Stimulated activated naive CD4-positive, alpha-beta T cell treated with Interleukin-2 at 50 U/mL for 16 hours (primary cell): Measurements from ENCODE around the gene ATN1.

ENCODE experiments used
- DNase-seq: peaks from one replicate; lab custom pipeline; 2025; lab: John Stamatoyannopoulos, UW

The ATN1 gene

DNA sequence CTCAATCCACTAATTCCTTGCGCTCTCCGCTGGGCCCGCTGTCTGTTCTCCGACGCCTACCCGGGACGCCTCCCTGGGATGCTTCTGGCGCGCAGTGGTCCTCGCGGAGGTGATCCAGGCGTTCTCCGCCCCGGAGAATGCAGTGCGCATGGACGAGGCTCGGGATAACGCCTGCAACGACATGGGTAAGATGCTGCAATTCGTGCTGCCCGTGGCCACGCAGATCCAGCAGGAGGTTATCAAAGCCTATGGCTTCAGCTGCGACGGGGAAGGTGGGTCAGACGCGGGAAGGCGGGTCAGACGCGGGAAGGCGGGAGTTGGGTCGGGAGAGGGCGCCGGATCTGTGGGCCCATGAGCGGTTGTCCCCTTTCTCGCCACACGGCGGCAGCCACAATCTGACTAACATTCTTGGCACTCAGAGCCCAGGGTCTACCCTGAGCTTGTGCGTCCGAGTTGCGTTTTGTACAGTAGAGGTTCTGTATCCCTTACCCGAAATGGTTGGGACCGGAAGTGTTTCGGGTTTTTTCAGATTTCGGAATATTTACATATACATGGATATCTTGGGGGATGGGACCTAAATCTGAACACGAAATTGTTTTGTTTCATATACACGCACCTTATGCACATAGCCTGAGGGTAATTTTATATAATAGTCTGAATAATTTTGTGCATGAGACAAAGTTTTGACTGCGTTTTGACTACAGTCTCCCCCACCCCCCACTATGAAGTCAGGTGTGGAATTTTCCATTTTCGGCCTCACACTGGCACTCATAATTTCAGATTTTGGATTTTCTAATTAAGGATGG, 16.8 kb downstream of the ATN1 start:
- peak; percentile 85 for DNase-seq

DNA sequence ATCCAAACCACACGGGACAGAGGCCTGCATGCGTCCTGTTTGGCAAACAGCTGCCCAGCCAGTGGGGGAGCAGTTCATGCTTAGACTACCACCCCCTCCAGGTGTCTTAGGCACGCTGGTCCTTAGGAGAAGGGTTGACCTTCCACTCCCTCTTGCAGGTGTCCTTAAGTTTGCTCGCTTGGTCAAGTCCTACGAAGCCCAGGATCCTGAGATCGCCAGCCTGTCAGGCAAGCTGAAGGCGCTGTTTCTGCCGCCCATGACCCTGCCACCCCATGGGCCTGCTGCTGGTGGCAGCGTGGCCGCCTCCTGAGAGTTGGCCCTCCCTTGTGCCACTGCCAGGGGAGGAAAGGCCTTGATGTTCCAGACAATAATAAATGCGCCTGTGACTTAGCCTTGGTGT, 17.9 kb downstream of the ATN1 start:
- no peak for DNase-seq

DNA sequence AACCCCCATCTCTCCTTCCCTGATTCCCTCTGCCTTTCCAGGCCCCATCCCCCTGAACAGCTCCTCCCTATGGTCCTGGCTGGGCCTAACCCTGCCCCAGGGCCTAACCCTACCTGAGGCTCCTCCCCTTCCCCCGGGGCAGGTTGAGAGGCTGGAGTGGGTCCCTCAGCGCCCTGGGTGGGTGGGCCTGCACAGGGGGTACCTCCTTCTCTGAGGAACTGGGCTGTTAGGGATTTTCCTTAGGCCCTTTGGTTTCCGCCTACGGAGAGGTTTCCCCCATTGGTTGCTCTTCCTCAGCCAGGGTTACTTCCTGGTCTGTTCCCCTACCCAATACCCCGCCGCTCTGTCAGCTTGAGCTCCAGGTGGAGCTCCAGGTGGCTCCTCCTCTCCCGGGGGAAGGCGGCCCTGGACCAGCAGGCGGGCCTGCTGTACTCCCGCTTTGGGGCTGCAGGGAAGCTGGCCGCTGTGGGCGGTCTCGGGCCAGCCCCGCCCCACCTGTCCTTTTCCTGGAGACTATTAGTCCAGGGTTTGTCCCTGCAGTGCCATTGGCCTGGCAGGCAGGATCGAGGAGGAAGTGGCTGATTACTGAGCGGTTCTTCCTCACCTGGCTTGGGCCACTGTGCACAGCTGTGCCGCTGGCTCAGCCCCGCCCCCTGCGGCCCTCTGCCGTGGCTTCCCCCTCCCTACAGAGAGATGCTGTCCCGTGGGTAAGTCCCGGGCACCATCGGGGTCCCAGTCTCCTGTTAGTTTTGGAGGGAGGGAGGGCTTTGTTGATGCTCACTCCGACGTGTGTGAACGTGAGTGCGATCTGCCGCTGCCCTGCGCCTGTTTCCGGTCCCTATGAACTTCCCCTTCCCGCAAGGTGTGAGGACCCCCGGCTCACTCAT, 18.5 kb downstream of the ATN1 start:
- peak; percentile 51 for DNase-seq

DNA sequence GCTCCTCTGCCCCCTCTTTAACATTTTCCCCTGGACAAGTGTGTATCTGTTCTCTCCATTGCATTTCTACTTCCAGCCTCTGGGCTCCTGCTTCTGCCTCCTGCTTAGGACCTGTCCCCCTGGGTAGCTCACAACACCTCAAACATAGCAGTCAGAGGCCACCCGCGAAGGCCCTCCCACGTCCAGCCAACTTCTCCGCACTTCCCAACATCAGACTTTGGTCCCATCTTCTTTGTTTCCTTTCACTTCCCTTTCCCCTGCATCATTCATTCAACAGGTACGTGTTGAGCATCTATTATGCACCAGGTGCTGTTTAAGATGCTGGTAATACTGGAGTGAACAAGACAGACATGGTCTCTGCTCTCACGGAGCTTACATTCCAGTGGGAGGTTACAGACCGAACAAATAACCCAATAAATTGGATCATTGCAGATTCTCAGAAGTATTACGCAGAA, 19.2 kb downstream of the ATN1 start:
- no peak for DNase-seq

DNA sequence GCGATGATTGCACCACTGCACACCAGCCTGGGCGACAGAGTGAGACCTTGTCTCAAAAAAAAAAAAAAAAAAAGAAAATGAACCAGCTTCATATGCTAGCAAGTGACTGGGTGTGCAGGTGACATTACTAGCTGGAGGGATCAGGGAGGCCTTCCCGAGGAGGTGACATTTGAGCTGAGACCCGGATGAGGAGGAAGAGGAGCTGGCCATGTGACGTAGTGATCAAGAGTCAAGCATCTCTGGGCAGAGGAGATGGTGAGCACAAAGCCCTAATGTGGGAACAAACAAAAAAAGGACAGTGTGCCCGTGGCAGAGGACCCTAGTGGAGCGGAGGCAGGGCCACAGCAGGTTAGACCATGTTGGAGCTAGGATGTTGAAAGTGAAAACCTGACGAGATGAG, 19.9 kb downstream of the ATN1 start:
- no peak for DNase-seq

DNA sequence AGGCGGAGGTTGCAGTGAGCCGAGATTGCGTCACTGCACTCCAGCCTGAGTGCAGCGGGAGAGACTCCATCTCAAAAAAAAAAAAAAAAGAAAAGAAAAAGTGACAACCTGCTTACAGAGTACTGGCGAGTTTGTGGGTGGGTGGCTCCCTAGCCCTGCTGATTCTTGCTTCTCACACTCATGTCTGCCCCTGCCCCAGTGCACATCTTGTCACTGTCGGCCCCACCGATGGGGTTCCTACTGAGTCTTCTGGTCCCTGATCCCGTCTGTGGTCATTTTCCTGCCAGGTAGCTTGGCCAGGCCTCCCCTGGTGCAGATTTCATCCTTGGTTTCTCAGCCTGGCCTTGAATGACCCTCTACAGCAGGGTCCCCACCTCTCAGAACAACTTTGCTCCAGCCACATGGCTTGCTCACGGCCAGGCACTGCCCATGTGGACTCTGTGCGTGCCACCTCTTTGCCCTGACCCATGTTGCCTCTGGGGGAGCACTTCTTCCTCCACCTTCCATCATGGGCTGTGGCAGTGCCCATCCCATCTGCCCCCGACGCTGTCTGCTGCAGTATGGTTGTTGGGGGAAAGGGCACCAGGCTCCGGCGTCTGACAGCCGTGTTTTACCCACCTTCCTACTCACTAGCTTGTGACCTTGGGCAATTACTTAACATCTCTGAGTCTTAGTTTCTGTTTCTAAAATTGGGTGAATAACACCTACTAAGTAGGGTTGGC, 21.3 kb downstream of the ATN1 start:
- DNase-seq: peak; percentile 24

DNA sequence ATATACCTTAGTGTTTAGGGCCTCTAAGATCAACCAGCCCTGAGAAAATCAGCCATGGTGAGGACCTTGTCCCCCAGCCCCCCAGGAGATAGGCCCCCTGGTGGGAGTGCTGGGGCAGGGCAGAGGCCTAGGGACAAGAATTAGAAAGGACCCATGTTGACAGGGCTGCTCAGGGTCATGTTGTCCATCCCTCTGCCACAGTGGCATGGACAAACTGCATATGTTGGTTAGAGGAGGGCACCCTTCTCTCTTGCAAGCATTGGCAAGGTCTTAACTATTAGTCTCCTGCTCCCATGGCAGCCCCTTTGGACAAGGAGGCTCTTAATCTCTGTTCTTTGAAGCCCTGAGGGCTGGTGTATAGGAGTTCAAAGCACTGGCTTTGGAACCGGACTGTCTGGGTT, 22.6 kb downstream of the ATN1 start:
- DNase-seq: peak; percentile 36

DNA sequence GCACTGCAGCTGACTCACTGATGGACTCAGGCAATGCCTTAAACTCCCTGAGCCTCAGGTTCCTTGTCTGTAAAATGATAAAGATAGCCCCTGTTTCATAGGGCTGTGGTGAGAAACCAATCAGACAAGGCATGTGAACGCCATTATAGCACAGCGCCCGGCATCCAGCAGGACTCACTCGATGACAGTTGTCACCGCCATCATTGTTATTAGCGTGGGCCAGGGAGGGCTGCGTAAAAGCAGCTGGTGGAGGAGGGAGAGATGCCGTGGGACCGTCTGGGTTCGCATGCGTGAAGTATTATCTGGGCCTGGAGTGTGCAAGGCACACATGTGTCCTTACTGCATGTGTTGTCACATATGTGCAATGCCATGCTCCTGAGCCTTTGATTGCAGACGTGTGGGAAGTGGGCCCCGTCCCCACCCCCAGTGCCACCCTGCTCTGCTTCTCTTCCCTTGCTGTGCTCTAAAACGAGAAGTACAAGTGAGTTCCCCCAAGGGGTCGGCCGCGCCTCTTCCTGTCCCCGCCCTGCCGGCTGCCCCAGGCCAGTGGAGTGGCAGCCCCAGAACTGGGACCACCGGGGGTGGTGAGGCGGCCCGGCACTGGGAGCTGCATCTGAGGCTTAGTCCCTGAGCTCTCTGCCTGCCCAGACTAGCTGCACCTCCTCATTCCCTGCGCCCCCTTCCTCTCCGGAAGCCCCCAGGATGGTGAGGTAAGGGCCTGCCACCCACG, 23.2 kb downstream of the ATN1 start, which contains the start of gene PTPN6:
TSS of gene PTPN6 (plus strand) at position 546 of the 730 bp plus-strand sequence. CDS start at position 703, 157 bp downstream.
- peak; percentile 57 for DNase-seq

DNA sequence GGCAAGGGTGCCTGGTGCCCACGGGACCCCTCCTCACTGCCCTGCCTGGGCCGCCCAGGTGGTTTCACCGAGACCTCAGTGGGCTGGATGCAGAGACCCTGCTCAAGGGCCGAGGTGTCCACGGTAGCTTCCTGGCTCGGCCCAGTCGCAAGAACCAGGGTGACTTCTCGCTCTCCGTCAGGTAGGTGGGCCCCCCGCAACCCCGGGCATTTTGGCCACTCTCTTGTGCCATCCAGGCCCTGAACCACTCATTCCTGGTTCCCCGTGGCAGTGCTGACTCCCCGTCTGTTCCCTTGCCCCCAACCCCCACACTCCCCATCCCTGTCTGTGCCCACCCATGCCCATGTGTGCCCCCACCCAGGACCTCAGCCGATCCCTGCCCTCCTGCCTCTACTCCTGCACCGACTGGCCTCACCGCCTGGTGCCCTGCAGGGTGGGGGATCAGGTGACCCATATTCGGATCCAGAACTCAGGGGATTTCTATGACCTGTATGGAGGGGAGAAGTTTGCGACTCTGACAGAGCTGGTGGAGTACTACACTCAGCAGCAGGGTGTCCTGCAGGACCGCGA, 23.9 kb downstream of the ATN1 start:
- DNase-seq: no peak

DNA sequence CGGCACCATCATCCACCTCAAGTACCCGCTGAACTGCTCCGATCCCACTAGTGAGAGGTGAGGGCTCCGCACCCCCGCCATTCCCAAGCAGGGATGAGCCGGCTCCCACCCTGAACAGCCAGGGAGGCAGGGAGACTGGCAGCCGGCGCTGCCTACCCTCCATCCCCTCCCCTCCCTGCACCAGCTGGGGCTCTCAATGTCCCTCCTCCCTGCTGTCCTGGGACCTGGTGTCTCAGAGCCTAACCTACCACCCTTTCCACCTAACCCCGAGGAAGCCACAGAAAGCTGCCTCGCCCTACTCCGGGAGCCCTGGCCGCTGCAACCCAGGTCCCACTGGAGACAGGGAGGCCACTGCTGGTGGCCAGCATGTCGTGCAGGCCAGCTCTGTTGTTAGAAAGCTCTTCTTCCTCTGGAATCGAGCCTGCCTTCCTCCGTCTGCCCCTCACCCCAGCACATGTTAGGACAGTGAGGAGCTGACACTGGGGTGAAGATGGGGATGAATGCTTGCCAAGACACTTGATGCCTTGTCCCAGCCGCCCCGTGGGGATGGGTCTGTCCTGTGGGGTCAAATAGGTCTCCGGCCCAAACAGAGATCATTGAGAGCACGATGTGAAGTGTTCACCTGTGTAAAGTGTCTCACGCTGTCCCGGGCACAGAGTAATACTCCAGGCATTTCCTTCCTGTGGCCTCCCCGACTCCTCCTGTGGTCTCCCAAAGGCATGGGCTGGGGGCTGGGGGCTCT, 24.5 kb downstream of the ATN1 start:
- no peak for DNase-seq

DNA sequence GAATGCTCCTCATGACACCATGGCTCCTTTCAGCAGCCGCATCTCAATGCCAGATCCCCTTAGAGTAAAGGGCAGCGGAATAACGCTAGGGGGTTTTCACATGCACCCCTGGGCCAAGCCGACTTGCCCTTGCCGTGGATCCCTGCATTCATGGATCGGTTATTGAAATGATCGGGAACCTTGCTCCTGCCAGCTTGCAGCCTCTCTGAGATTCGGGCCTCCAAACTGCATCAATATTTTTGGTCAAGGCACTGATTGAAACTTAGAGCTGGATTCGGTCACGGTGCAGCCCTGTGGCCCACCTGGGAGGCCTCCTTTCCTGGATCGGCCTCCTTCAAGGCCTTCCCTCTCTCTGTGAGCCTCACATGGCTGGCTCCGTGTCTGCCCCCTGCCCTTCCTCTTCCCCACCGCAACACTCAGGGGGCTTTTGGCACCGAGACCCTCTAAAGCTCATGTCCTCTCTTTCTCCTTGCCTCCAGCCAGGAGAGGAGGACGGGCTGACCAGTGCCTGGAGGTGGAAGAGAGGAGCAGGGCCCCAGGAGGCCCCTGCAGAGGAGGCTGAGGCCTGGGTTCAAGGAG, 25.2 kb downstream of the ATN1 start:
- DNase-seq: no peak

DNA sequence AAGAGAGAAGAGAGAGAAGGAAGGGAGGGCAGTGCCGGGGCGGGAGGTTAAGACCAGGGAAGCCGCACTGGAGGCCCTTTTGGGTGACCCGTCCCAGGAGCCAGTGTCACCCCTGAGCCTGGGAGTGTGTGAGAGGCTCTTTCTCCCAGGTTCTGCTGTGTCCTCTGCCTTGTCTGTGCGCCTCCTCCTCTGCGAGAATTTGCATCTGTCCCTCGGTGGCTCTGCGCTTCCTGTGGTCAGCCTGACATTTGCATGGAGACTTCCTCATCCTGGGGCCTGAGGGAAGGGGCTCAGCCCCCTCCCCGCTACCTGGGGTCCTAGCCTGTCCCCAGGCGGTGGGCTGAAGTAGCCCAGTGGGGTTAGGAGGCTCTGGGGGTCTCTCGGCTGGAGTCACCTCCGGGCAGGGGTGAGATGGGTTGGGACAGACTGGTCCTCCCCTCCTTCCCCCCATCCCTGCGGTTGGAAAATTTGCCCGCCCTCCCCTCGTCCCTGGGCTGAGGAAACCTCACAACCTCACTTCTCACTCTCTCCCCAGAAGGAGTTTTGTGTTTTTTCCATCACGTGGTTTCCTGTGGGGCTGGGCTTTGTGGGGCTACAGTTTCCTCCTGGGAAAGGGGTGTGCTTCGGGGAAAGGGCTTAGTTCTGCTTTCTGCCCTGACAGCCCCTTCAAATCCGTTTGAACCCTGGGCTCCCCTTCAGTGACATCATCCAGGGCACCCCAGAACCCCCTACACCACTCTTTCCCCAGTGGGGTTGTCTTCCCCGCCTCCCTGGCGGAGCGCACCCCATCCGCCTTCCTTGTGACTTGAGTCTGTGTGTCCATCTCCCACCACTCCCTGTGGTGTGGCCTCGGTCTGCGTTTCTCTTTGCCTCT, 25.9 kb downstream of the ATN1 start:
- DNase-seq: peak; percentile 81

DNA sequence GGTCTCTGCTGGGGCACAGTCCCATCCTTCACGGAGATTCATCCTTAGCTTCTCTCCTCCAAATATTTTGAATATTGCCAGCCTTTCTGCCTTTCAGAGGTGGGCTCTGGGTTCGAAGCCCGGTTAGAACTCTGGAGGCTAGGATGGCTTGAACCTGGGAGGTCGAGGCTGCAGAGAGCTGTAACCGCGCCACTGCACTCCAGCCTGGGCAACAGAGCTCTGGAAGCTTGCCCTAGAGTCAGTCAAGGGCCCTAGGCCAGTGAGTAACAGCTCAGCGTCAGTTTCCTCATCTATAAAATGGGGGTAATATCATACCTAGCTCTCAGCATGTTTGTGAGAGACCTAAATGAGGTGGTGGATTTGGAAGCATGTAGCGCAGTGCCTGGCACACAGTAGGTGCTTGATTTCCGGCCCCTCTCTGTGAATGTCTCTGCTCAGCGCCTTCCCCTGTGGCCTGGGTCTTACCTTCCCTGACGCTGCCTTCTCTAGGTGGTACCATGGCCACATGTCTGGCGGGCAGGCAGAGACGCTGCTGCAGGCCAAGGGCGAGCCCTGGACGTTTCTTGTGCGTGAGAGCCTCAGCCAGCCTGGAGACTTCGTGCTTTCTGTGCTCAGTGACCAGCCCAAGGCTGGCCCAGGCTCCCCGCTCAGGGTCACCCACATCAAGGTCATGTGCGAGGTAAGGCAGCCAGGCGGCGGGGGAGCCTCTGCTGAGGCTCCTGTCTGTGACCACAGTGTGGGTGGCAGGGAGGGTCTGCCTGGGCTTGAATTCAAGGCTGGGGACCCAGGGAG, 26.8 kb downstream of the ATN1 start:
- no peak for DNase-seq

DNA sequence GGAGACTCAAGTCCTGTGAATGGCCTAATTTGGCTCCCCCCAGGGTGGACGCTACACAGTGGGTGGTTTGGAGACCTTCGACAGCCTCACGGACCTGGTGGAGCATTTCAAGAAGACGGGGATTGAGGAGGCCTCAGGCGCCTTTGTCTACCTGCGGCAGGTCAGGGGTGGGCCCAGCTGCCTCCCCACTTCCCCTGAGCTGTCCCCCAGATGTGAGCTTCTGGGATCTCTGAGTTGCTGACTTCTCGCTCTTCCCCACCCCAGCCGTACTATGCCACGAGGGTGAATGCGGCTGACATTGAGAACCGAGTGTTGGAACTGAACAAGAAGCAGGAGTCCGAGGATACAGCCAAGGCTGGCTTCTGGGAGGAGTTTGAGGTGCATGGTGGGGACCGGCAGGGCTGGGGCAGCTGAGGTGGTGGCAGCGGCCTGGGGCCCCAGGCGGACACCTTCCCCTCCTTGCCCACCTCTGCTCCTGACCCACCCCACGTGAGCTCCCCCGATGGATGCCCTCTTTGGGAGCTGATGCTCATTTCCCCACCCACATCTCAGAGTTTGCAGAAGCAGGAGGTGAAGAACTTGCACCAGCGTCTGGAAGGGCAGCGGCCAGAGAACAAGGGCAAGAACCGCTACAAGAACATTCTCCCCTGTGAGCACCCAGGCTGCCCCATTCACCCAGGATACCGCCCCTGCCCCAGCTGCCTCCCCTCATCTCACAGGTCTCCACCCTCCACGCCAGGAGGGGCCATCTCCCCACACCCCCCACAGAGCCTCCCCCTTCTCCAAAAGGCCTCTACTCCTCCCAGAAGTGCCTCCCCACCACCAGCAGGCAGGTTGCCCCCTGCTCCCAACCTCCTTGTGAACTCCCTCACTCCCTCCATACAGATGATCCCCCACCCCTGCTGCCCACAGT, 27.6 kb downstream of the ATN1 start:
- no peak for DNase-seq

DNA sequence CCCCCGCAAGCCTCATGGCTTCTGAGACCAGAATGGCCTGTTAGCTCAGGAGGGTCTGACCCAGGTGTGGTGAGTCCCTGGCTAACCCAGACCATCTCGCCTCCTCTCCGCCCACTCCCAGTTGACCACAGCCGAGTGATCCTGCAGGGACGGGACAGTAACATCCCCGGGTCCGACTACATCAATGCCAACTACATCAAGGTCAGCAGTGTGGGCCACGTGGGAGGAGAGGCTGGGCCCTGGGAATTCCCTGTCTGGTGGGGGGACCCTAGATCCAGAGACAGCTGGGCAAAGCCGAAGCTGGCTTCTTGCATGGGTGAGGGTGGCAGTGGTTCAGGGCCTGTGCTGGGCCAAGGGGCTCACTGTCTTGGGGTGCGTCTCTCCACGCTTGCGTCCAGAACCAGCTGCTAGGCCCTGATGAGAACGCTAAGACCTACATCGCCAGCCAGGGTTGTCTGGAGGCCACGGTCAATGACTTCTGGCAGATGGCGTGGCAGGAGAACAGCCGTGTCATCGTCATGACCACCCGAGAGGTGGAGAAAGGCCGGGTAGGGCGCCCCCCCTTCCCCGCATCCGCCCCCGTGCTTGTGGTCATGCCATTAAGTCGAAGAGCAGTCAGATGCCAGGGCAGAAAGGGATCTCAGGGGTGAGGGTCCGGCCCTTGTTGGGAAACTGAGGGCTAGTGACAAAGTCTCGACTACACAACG, 28.4 kb downstream of the ATN1 start:
- no peak for DNase-seq

DNA sequence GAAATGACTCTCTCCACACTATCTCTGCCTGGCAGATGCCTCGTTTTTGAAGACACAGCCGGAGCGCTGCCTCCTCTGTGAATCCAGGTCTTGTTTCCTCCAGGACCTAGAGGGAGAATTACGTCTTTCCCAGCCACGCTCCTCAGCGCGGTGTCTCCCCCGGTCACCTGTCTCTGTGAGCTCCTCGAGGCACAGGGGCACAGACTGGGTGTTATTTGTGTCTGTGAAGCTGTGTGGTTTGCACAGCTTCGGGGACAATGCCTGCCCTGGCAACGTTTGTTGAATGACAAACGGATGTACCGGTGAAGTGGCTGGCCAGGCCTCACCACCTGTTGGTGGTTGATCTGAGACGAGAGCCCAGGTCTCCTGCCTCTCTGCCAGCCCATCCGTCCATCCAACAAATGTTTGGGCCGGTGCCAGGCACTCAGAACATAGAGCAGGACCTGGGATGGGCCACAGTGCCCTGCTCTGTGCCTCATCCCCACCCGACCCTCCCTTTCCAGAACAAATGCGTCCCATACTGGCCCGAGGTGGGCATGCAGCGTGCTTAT, 29.5 kb downstream of the ATN1 start:
- DNase-seq: no peak
